ENCODE results near the gene KRT15.

Gene KRT15

DNA sequence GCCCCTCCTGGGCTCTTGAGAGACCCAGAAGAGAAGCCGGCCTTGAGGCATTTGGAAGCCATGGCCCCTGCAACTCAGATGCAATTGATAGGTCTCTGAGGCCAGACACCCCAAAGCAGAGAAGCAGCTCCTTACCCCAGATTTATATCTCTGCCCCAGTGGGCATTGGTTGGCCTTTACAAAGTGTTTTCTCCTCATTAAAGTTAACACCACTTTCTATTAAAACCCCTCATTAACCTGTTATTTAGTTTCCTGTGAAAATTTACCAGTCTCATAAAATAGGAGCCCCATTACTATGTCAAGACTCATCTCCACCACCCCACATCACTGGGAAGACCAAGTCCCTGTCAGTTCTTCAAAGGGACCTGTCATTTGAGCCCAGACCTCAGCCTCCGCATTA is 37.7 kb downstream of the KRT15 start, which contains the start of gene KRT35:
Gene KRT35 (minus strand): TSS at position 116 of the 400 bp plus-strand sequence. CDS start 54 bp downstream, at position 62.
- no peak for DNase-seq (ENCODE audit: low read depth, low spot score)
- CTCF ChIA-PET = interaction anchor here (2.1 kb wide), 1 partner anchor 167 kb away, joined by 6 read pairs; no protein-coding TSS in a partner anchor
- POLR2A ChIA-PET = no interaction called here
- H3K4me3 ChIP-seq (ENCODE audit: low read depth, low read length) = no peak within 1 kb of the TSS
- TF ChIP-seq, protein P1, sequence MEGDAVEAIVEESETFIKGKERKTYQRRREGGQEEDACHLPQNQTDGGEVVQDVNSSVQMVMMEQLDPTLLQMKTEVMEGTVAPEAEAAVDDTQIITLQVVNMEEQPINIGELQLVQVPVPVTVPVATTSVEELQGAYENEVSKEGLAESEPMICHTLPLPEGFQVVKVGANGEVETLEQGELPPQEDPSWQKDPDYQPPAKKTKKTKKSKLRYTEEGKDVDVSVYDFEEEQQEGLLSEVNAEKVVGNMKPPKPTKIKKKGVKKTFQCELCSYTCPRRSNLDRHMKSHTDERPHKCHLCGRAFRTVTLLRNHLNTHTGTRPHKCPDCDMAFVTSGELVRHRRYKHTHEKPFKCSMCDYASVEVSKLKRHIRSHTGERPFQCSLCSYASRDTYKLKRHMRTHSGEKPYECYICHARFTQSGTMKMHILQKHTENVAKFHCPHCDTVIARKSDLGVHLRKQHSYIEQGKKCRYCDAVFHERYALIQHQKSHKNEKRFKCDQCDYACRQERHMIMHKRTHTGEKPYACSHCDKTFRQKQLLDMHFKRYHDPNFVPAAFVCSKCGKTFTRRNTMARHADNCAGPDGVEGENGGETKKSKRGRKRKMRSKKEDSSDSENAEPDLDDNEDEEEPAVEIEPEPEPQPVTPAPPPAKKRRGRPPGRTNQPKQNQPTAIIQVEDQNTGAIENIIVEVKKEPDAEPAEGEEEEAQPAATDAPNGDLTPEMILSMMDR (IDR thresholded peaks at IDR 0.05; ENCODE audit: insufficient read depth, low read length, missing control alignments) = no peak

DNA sequence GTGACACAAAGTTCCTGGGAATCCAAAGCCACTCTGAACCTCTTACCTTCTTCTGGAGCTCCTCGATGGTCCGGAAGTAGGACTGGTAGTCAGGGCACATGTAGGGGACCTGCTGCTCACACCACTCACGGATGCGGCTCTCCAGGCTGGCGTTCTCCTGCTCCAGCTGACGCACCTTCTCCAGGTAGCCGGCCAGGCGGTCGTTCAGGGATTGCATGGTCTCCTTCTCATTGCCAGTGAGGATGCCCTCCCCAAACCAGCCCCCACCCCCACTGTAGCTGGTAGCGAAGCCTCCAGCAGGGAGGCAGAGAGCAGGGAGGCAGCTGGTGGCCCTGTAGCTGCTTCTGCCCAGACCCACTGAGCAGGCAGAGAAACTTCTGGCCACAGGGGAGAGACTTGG is 38.1 kb downstream of the KRT15 start:
- ChIA-PET POLR2A (no interaction called here), CTCF (interaction anchor here (2.1 kb wide), 1 partner anchor 168 kb away, joined by 6 read pairs; no protein-coding TSS in a partner anchor)
- H3K4me3 ChIP-seq (ENCODE audit: low read depth, low read length) = no peak overlapping the region
- TF ChIP-seq, protein P1 (IDR thresholded peaks at IDR 0.05; ENCODE audit: insufficient read depth, low read length, missing control alignments) = no peak
- DNase-seq (ENCODE audit: low read depth, low spot score) = no peak

DNA sequence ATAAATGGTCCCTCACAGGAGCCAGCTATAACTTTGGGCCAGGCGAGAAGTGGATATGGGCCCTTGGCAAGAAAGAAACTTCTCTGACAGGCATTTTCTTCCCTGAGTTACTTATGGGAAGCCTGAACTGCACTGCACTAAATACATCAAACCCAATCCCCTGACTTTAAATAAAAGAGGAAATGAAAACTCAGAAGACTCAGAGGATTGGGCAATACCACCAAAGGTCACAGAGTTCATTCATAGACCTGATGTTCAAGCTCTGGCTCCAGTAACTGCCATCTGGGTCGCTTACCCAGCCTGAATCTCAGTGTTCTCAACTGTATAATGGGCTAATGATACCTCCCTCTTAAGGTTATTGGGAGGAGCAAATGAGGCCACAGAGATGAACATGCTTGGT is 38.6 kb downstream of the KRT15 start:
- ChIA-PET CTCF (interaction anchor here (2.1 kb wide), 1 partner anchor 168 kb away, joined by 6 read pairs; no protein-coding TSS in a partner anchor), POLR2A (interaction anchor here (0.9 kb wide), 1 partner anchor 12 kb away, joined by 3 read pairs; no protein-coding TSS in a partner anchor)
- no peak overlapping the region for H3K4me3 ChIP-seq (ENCODE audit: low read depth, low read length)
- DNase-seq (ENCODE audit: low read depth, low spot score) = no peak
- TF ChIP-seq, protein P1 (IDR thresholded peaks at IDR 0.05; ENCODE audit: insufficient read depth, low read length, missing control alignments) = no peak

DNA sequence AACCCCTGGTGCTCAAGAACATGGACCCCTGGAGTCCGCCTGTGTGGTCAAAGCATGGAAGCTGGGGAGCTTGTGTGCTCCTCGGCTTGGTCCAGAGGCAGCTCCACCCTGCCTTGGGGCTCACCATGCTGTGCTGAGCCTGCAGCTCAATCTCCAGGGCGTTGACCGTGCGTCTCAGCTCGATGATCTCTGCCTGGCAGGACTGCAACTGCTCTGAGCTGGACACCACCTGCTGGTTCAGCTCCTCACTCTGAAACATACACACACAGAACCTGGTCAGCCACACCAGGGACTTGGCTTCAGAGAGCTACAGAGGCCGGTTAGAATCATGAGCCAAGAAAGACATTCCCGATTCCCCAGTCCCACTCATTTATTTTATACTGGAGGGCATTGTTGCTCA is 40.5 kb downstream of the KRT15 start:
- no peak overlapping the region for H3K4me3 ChIP-seq (ENCODE audit: low read depth, low read length)
- CTCF ChIA-PET = interaction anchor here (1.0 kb wide), 1 partner anchor 18 kb away, joined by 3 read pairs; no protein-coding TSS in a partner anchor
- POLR2A ChIA-PET = no interaction called here
- TF ChIP-seq, protein P1 (IDR thresholded peaks at IDR 0.05; ENCODE audit: insufficient read depth, low read length, missing control alignments) = no peak
- DNase-seq (ENCODE audit: low read depth, low spot score) = no peak

DNA sequence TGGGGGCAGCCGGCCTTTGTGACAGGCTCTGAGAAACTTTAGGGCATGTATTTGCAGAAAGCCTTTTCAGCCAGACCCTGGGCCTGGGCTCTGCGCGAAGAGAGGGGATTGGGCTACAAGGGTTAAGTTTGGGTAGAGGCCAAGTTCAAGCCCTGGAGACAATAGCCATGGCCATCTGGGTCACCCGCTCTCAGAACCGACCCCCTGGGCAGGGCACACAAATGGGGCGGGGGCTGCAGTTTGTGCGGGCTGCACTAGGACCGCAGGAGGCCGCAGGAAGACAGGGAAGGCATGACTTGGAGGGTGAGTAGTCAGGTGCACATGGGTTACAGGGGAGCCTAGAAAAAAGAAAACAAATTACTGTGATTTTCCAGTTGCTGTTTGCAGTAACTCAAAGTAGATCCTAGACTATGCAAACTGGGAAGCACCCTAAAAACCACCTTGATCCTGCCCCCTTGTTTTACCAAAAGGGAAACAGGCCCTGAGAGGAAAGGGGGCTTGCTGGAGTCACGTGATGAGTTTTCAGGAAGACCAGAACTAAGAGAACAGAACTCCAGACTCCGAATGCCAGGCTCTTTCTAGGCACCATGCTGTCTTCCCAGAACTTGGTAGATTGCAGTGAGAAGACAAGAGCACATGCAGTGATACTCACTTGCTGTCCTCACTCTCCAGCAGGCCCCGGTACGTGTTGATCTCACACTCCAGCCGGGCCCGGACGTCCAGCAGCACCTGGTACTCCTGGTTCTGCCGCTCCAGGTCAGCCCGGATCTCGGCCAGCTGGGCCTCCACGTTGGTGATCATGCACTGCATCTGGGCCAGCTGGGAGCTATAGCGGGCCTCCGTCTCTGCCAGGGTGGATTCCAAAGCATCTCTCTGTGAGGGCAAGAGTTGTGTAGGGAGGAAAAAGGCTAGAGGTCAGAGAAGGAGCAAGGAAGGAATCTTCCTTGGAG is 41.5 kb downstream of the KRT15 start:
- DNase-seq (ENCODE audit: low read depth, low spot score) = no peak

More for the DNA sequence above, 41.5 kb downstream of the KRT15 start:
- TF ChIP-seq, protein P1 (IDR thresholded peaks at IDR 0.05; ENCODE audit: insufficient read depth, low read length, missing control alignments) = no peak
- no peak overlapping the region for H3K4me3 ChIP-seq (ENCODE audit: low read depth, low read length)
- CTCF ChIA-PET = interaction anchor here (1.0 kb wide), 1 partner anchor 19 kb away, joined by 3 read pairs; no protein-coding TSS in a partner anchor
- POLR2A ChIA-PET = no interaction called here

All from AG04449 (cell line).